ENCODE measurements around the gene HMX3.

HMX3 gene

GRCh38 chr10:123135415-123136141, at the start of gene HMX3:
HMX3 (plus strand) TSS chr10:123135970; CDS start chr10:123136051, 81 bp downstream.
- no peak within 1 kb of the TSS for H3K9ac ChIP-seq (ENCODE audit: insufficient read length)
- H3K27ac ChIP-seq: no peak within 1 kb of the TSS

GRCh38 chr10:123086281-123086680, 49.5 kb upstream of the HMX3 start:
- no peak for DNase-seq (ENCODE audit: low read depth, low spot score)
- no peak overlapping the region for H3K27ac ChIP-seq
- TF ChIP-seq POLR2AphosphoS5 (IDR thresholded peaks at IDR 0.05; ENCODE audit: borderline replicate concordance, low read depth, low read length) (no peak), FOXP2 (optimal IDR thresholded peaks at IDR 0.05; ENCODE audit: control extremely low read depth, extremely low read length, insufficient read depth) (no peak), EZH2 (IDR thresholded peaks at IDR 0.05) (no peak)
- no peak overlapping the region for H3K4me3 ChIP-seq
- no peaks in the 10 kb centered on the region for H3K9me3 ChIP-seq (ENCODE audit: low read depth, low read length)
- H3K9ac ChIP-seq (ENCODE audit: insufficient read length): no peak overlapping the region
- H3K36me3 ChIP-seq (ENCODE audit: insufficient read depth, low read length): no peaks in the 10 kb centered on the region

More at GRCh38 chr10:123135415-123136141, at the start of gene HMX3:
- Histone ChIP-seq H3K9me3 (ENCODE audit: low read depth, low read length) (no peaks in the 10 kb centered on the region), H3K36me3 (ENCODE audit: insufficient read depth, low read length) (no peaks in the 10 kb centered on the region), H3K4me3 (peak within 1 kb of the TSS; percentile 56)
- TF ChIP-seq EZH2 (IDR thresholded peaks at IDR 0.05): no peak
- no peak for TF ChIP-seq POLR2AphosphoS5 (IDR thresholded peaks at IDR 0.05; ENCODE audit: borderline replicate concordance, low read depth, low read length)
- TF ChIP-seq FOXP2 (optimal IDR thresholded peaks at IDR 0.05; ENCODE audit: control extremely low read depth, extremely low read length, insufficient read depth): no peak
- no peak for DNase-seq (ENCODE audit: low read depth, low spot score)

- H3K4me3 ChIP-seq: no peak overlapping the region
- TF ChIP-seq POLR2AphosphoS5 (IDR thresholded peaks at IDR 0.05; ENCODE audit: borderline replicate concordance, low read depth, low read length): no peak
- no peak for TF ChIP-seq FOXP2 (optimal IDR thresholded peaks at IDR 0.05; ENCODE audit: control extremely low read depth, extremely low read length, insufficient read depth)
- no peak for TF ChIP-seq EZH2 (IDR thresholded peaks at IDR 0.05)
- no peak overlapping the region for H3K9ac ChIP-seq (ENCODE audit: insufficient read length)
- DNase-seq (ENCODE audit: low read depth, low spot score): no peak
- no peaks in the 10 kb centered on the region for H3K9me3 ChIP-seq (ENCODE audit: low read depth, low read length)
- H3K27ac ChIP-seq: no peak overlapping the region
- no peaks in the 10 kb centered on the region for H3K36me3 ChIP-seq (ENCODE audit: insufficient read depth, low read length)
Observed at GRCh38 chr10:123087348-123087747, 48.4 kb upstream of the HMX3 start.

DNA sequence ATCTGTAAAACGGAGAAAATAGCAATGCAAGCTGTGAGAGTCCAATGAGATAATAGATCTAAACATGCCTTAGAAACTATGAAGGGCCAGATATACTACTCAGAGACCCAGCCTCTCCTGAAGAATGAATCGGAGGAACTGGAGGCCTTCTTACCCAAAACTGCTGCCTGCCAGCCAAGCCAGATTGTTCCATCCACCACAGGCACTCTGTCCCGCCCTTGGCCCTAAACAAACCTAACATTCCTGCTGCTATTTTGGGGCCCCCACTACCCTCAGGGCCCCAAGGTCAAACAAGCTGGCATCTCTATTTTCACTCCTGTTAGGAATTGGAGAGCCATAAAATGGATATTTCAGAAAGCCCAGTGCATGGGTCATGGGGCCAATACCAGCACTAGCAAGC, 48.0 kb upstream of the HMX3 start:
- no peak overlapping the region for H3K4me3 ChIP-seq
- no peak for TF ChIP-seq FOXP2 (optimal IDR thresholded peaks at IDR 0.05; ENCODE audit: control extremely low read depth, extremely low read length, insufficient read depth)
- no peak for TF ChIP-seq POLR2AphosphoS5 (IDR thresholded peaks at IDR 0.05; ENCODE audit: borderline replicate concordance, low read depth, low read length)
- no peak for TF ChIP-seq EZH2 (IDR thresholded peaks at IDR 0.05)

GRCh38 chr10:123092635-123093414, 42.9 kb upstream of the HMX3 start:
- H3K27ac ChIP-seq: no peak overlapping the region
- no peaks in the 10 kb centered on the region for H3K36me3 ChIP-seq (ENCODE audit: insufficient read depth, low read length)
- no peak overlapping the region for H3K4me3 ChIP-seq
- no peak for TF ChIP-seq POLR2AphosphoS5 (IDR thresholded peaks at IDR 0.05; ENCODE audit: borderline replicate concordance, low read depth, low read length)
- no peak for TF ChIP-seq EZH2 (IDR thresholded peaks at IDR 0.05)
- no peak for TF ChIP-seq FOXP2 (optimal IDR thresholded peaks at IDR 0.05; ENCODE audit: control extremely low read depth, extremely low read length, insufficient read depth)
- no peak for DNase-seq (ENCODE audit: low read depth, low spot score)
- H3K9ac ChIP-seq (ENCODE audit: insufficient read length): no peak overlapping the region
- no peaks in the 10 kb centered on the region for H3K9me3 ChIP-seq (ENCODE audit: low read depth, low read length)

More for the DNA sequence above, 48.0 kb upstream of the HMX3 start:
- no peak for DNase-seq (ENCODE audit: low read depth, low spot score)
- Histone ChIP-seq H3K36me3 (ENCODE audit: insufficient read depth, low read length) (no peaks in the 10 kb centered on the region), H3K9me3 (ENCODE audit: low read depth, low read length) (no peaks in the 10 kb centered on the region), H3K9ac (ENCODE audit: insufficient read length) (no peak overlapping the region), H3K27ac (no peak overlapping the region)

DNA sequence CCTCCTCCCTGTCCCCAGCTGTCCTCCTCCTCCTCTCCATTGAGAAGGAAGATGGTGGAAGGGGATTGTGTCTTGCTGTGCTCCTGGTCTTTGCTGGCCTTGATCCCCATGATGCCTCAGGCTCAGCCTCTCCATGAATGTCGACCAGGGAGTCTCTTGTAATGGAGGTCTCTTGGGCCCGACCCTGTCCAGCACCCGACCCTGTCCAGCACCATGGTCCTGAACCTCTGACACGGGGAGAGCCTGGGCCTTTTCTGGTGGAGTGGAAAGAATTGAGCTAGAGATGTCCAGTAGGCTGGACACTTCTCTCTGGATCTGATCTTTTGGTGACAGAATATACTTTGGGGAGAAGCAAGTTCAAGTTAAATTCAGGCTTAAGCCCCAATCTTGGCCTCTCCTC, 42.3 kb upstream of the HMX3 start:
- H3K9ac ChIP-seq (ENCODE audit: insufficient read length): no peak overlapping the region
- no peak for DNase-seq (ENCODE audit: low read depth, low spot score)
- TF ChIP-seq POLR2AphosphoS5 (IDR thresholded peaks at IDR 0.05; ENCODE audit: borderline replicate concordance, low read depth, low read length) (no peak), FOXP2 (optimal IDR thresholded peaks at IDR 0.05; ENCODE audit: control extremely low read depth, extremely low read length, insufficient read depth) (no peak), EZH2 (IDR thresholded peaks at IDR 0.05) (no peak)
- no peaks in the 10 kb centered on the region for H3K36me3 ChIP-seq (ENCODE audit: insufficient read depth, low read length)
- H3K9me3 ChIP-seq (ENCODE audit: low read depth, low read length): no peaks in the 10 kb centered on the region
- no peak overlapping the region for H3K4me3 ChIP-seq
- H3K27ac ChIP-seq: no peak overlapping the region

GRCh38 chr10:123096452-123096851, 39.3 kb upstream of the HMX3 start:
- no peak overlapping the region for H3K27ac ChIP-seq
- no peak for TF ChIP-seq POLR2AphosphoS5 (IDR thresholded peaks at IDR 0.05; ENCODE audit: borderline replicate concordance, low read depth, low read length)
- no peak for TF ChIP-seq EZH2 (IDR thresholded peaks at IDR 0.05)
- no peak for TF ChIP-seq FOXP2 (optimal IDR thresholded peaks at IDR 0.05; ENCODE audit: control extremely low read depth, extremely low read length, insufficient read depth)
- no peak for DNase-seq (ENCODE audit: low read depth, low spot score)
- H3K4me3 ChIP-seq: no peak overlapping the region
- H3K9ac ChIP-seq (ENCODE audit: insufficient read length): no peak overlapping the region
- no peaks in the 10 kb centered on the region for H3K36me3 ChIP-seq (ENCODE audit: insufficient read depth, low read length)
- no peaks in the 10 kb centered on the region for H3K9me3 ChIP-seq (ENCODE audit: low read depth, low read length)

GRCh38 chr10:123097039-123097438, 38.7 kb upstream of the HMX3 start:
- TF ChIP-seq EZH2 (IDR thresholded peaks at IDR 0.05) (no peak), FOXP2 (optimal IDR thresholded peaks at IDR 0.05; ENCODE audit: control extremely low read depth, extremely low read length, insufficient read depth) (no peak), POLR2AphosphoS5 (IDR thresholded peaks at IDR 0.05; ENCODE audit: borderline replicate concordance, low read depth, low read length) (no peak)
- no peak for DNase-seq (ENCODE audit: low read depth, low spot score)

More at GRCh38 chr10:123097039-123097438, 38.7 kb upstream of the HMX3 start:
- Histone ChIP-seq H3K4me3 (no peak overlapping the region), H3K36me3 (ENCODE audit: insufficient read depth, low read length) (no peaks in the 10 kb centered on the region), H3K9ac (ENCODE audit: insufficient read length) (no peak overlapping the region), H3K9me3 (ENCODE audit: low read depth, low read length) (no peaks in the 10 kb centered on the region), H3K27ac (no peak overlapping the region)
